HG03159 (cell line): Measurements from ENCODE around the gene C20orf141.
"Not testable (repeated sequence)": the region's sequence is repeated elsewhere in the genome, so short reads cannot be mapped to it uniquely, and the experiment has no call there.

Experiments
- ATAC-seq: cut with Tn5 transposase; IDR thresholded peaks from one replicate; pipeline ENCODE4 v1.9.1; 2021; ENCODE audit warnings: mild to moderate bottlenecking, moderate library complexity; ENCODE audit not compliant: unreplicated experiment

The C20orf141 gene

GRCh38 chr20:2820084-2820895 lies 5.5 kb downstream of the C20orf141 start:
- ATAC-seq, result no peak

- no peak for ATAC-seq
These were observed 6.4 kb downstream of the C20orf141 start for GRCh38 chr20:2820896-2821869.

- ATAC-seq, result no peak
These were observed 7.3 kb downstream of the C20orf141 start for GRCh38 chr20:2822073-2822472.

- ATAC-seq, result no peak
These were observed 11.0 kb downstream of the C20orf141 start for GRCh38 chr20:2825761-2826160.

- no peak for ATAC-seq
These were observed 11.9 kb downstream of the C20orf141 start for GRCh38 chr20:2826655-2827054.

GRCh38 chr20:2829376-2829775 lies 14.6 kb downstream of the C20orf141 start:
- ATAC-seq, result no peak

- not testable (repeated sequence) for ATAC-seq
These were observed 16.4 kb downstream of the C20orf141 start for GRCh38 chr20:2831206-2831605.

- no peak for ATAC-seq
These were observed 19.0 kb downstream of the C20orf141 start for GRCh38 chr20:2833761-2834160.

GRCh38 chr20:2834401-2835110 lies 19.8 kb downstream of the C20orf141 start:
- ATAC-seq, result no peak

GRCh38 chr20:2835331-2835796 lies 20.6 kb downstream of the C20orf141 start:
- ATAC-seq, result no peak

- ATAC-seq, result no peak
These were observed 21.2 kb downstream of the C20orf141 start for GRCh38 chr20:2836035-2836434.

- no peak for ATAC-seq
These were observed 22.6 kb downstream of the C20orf141 start for GRCh38 chr20:2837221-2837960.

GRCh38 chr20:2838170-2838797 lies 23.5 kb downstream of the C20orf141 start:
- ATAC-seq, result no peak

- ATAC-seq, result no peak
These were observed 24.3 kb downstream of the C20orf141 start for GRCh38 chr20:2838847-2839671.

GRCh38 chr20:2839732-2840137 lies 24.9 kb downstream of the C20orf141 start:
- no peak for ATAC-seq

GRCh38 chr20:2840138-2840966 lies 25.6 kb downstream of the C20orf141 start, which contains the start of the genes PCED1A and VPS16:
Gene PCED1A, minus strand, starts transcription at chr20:2840655. Its CDS starts 743 bp downstream, at chr20:2839912.
Gene VPS16, plus strand, starts transcription at chr20:2840745. Its CDS starts 30 bp downstream, at chr20:2840775.
- ATAC-seq, result peak; percentile 96

- peak; percentile 36 for ATAC-seq
These were observed 26.3 kb downstream of the C20orf141 start for GRCh38 chr20:2840967-2841531.
